HG03039 (cell line): Measurements from ENCODE around the gene BCAT1.
"Not testable (repeated sequence)": the region's sequence is repeated elsewhere in the genome, so short reads cannot be mapped to it uniquely, and the experiment has no call there.

ENCODE experiments used
- ATAC-seq: cut with Tn5 transposase; IDR thresholded peaks from one replicate; pipeline ENCODE4 v1.9.1; 2021; ENCODE audit warnings: mild to moderate bottlenecking, moderate library complexity; ENCODE audit not compliant: unreplicated experiment

Gene BCAT1

DNA sequence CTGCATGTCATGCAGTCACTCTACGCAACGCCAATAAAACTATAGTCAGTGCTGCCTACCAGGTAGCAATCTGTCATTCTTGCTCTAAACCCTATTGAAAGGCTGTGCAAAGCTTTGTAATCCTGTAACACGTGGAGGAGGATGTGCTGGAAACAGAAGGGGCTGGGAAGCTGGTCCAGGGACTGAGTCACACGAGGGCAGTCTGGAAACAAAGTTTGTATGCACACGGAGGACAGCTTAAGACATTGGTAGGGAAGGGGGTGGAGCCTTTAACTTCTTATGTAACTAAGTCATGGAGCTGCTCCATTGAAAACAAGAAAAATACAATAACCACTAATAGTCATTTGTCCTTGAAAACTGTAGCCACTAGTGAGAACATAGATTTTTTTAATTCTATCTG lies 128.0 kb downstream of the BCAT1 start:
- ATAC-seq: no peak

DNA sequence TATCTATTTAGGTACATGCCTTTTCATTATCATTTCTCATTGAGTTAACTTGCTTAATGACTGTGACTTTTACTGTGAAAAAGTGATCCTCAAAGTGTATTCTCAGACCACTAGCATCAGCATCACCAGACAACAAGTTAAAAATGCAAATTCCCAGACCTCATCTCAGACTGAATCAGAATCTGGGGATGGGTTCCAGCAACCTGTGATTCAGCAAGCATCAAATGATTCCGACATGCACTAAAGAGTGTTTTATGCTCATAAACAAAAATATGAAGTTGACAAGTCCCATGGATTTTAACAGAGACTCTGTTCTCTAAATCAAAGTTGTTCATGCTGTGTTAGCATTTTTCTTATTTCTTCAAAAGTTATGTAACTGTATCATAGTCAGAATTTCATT lies 130.6 kb downstream of the BCAT1 start:
- no peak for ATAC-seq

DNA sequence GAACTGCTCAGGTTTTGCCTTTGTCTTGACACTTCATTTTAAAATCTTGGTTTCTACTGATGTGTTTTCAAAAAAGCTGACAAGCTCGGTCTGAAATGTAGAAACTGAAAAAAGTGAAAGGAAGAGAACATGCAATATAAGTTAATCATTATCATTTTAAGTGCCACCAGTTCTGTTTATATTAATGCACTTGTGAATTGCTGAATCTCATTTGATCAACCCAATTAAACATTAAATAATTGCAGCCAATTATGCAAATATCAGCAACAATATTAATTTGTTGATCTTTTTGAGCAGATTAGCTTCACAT lies 133.8 kb downstream of the BCAT1 start:
- peak; percentile 23 for ATAC-seq

DNA sequence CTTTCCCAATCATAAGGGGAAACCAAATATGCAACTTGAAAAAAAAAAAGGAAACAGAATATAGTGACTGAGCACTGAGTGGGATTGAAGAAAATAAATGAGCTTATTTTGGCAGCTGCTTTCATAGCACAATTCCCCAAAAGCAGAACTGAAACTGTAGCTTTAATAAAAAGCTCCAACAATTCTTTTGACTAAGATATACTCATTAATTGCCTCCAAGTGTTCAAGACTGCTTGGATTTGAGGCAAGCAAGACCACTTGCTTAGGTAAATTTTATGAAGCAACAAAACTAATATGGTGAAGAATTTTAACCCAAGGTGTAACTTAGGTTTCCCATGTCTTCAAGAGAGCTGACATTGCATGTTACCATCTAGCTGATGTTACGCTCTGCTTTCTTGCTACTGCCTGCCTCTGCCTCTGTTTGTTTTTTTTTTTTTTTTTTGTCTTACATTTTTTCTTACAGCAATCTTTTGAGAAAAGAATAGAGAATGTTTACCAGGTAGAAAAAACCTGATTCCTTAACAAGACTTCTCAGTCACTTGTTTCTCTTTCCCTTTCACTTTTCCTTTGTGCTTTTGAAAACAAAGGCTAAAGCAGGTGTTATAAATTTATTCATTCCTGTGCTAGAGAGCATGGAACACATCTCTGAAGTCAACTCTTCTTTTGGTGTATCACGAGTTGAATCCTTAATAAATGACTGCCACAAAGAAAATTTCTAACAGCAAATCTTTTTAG lies 134.4 kb downstream of the BCAT1 start:
- peak; percentile 85 for ATAC-seq

DNA sequence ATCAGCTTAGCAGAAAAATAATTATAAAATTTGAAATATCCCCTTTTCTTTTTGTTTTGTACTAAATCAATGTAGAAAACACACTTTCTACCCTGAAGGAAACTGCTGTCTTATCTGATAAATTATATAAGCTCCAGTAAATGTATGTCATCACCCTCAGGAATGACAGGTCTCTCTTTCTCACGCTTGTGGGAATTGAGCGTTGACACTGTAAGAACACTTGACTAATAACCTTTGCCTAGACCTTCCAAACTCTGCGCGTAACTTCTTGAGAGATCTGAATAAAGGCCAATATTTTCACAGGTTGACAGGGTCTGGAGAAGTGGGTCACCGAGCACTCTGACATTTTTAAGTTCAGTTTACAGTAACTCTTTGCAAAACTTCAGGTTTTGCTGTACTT lies 138.5 kb downstream of the BCAT1 start:
- ATAC-seq: no peak

DNA sequence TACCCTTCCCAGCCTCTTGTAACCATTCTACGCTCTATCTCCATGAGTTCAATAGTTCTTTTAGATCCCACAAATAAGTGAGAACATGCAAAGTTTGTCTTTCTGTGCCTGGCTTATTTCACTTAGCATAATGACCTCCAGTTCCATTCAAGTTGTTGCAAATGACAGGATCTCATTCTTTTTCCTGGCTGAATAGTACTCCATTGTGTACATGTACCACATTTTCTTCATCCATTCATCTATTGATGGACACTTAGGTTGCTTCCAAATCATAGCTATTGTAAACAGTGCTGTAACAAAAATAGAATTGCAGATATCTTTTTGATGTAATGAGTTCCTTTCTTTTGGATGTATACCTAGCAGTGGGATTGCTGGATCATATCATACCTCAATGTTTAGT lies 139.6 kb downstream of the BCAT1 start:
- not testable (repeated sequence) for ATAC-seq

DNA sequence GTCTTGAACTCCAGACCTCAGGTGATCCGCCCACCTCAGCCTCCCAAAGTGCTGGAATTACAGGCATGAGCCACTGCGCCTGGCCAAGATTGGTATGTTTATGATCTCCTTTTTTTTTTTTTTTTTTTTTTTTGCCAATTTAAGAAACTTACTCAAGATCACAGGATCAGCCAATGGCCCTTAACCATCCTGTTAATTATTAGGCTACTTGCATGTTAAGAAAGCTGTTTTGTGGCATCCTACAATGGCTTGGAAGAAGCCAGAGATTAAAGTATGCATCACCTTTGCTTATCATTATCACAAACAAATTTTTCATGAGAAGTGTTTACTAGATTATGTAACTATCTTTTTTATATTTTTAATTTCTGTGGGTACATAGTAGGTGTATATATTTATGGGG lies 140.2 kb downstream of the BCAT1 start:
- ATAC-seq: no peak

DNA sequence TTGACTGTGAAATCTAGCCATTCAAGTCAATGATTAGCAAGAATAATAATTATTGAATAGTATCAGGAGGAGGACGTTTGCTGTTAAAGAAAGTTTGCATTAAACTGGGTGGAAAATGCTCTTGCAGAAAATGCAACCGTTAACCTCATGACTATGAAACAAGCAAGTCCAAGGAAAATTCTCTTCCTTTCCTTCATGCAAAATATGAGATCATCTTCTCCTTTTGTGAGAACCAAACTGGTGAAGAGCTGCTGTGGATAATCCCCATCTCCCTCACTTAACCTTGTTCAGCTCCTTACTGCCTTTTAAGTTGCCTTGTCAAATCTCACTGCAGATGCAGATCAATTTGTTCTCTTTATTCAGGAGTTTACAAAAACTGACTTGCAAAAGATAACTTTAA lies 142.5 kb downstream of the BCAT1 start:
- ATAC-seq: no peak

DNA sequence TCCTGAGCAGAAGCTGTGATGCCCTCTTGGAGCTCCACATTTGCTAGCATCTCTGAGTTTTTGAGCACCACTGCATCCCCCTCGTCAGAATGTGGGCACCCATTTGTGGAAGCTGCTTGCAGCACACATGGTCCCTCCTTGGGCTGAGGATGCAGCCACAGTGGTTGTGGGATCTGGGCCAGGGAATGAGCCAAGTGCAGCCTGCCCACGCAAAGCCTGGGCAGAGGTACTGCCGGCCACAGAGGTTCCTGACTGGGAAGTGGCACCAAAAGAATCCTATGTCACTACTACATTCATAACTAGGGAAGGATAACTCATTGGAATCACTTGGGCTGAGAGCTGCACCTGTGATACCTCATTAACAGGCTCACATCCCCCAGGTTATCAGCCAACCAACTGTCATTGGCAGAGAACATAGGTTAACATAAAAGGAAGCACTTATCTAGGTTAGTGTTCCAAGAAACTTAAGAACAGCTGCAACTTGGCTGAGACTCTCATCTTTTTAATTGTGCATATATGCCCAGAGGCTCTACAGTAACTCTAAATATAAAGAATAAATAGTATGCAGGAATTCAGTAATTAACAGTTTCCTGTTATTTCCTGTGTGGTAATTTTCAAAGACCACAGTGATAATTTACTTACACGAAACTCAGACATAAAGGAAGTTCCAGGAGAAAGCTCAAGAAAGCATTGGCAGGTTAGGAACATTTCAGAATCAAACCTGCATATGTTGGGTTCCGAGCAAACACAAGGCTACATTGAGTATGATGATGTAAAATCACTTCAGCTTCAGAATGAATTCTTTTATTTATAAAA lies 145.3 kb downstream of the BCAT1 start:
- no peak for ATAC-seq

DNA sequence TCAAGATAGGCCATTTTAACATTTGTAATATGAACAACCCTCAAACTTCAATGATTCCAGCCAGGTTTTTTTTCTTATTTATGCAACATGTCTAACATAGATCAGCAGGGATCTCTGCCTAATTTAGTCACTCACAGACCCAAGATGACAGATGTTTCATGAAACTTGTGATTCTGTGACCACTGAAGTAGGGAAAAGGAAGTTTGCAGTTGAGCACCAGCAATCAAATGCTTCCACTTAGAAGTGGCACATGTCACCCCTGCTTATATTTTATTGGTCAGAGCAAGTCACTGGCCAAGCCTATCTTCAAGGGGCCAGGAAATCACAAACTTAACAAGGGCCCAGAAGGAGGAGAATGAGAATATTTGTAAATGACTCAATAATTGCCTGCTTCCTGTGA lies 150.6 kb downstream of the BCAT1 start:
- ATAC-seq: peak; percentile 86

DNA sequence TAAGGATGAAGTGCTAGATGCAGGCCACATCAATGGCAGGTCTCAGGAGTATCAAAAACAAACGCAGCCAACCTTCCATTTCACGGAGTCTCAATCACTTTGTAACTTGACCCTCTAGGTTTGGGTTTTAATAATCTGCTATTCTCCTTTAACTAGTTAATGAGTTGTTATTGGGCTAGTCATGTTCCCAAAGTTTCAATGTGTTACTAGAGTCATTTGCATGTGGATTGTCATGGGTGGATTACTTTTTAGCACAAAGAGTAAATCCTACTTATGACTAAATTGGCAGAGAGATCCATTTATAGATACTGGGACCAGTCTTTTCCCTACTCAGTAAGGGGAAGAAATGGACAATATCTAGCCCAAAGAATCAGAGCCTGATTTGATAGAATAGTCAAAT lies 151.0 kb downstream of the BCAT1 start:
- no peak for ATAC-seq

DNA sequence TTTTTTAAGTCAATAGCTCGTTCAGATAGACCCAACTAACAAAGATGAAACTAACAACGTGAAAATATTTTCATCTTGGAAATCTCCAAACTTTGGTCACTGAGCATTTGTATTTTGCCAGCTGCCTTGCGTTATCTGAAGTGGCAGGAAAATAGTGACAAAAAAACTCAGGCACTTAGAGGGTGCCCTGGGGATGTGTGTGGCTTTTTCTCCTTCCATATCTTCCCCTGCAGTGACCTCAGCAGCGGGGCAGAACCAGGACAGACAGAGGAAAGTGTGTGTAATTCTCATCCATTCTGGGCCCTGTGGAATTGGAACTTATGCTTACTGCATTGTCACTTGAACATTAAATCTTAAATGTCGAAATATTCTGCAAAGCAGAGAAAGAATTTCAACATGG lies 152.0 kb downstream of the BCAT1 start:
- no peak for ATAC-seq

DNA sequence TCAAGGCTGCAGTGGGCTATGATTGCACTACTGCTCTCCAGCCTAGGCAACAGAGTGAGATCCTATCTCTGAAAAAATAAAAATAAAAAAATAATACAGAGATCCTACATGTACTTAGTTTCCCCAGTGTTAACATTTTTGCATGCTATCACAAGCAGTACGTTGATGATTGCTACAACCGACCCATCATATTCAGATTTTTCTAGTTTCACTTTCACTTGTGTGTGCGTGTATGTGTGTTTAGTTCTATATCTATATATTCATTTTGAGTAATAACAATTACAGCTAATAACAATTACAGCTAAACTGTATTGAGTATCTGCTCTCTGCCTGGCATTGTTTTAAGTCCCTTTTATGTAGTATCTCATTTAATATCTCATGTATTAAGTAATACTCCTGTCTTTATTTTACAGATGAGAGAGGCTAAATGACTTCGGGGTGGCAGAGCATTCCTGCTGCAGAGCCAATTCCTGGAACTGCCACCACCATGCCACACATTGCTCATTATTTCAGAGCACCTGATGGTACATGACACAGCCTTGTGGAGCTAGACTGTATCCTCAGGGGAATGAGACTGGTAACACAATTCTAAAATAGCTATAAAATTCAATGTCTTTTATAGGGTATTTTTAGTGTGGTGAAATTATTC lies 153.1 kb downstream of the BCAT1 start:
- no peak for ATAC-seq

DNA sequence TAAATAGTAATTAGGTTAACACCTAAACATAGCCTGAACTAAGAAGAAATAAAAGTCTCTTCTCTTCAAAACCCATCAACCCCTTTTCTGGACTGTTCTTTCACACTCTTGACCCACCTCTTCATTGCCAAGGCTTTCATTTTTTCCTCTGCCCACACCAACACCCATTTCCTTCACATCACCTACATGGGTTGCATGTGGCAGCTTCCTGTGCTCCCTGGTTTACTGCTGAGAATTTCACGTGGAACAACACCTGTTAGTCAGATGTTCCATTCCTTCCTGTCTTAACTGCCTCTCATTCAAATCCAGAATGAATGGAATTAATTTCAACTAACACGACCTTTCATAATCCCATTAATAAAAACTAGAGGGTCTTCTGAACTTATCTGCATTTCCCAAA lies 157.3 kb downstream of the BCAT1 start:
- ATAC-seq: no peak

DNA sequence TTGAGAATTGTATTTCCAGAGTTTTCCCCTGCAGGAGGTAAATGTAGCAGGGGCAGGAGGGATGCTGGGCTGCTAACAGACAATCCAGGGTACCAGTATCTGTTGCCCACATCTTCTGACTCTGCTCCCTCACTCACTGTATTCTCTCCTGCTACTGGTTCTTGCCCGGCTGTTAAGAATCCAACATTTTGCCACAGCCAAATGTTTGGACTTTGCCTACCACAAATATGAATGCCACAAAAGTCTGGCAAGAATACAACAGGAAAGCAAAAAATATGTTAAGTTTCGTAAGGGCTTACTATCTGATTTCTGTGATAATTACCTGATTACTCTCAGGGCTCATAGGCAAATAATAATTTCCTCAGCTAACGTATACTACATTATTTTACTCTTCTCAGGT lies 160.0 kb downstream of the BCAT1 start:
- ATAC-seq: no peak

DNA sequence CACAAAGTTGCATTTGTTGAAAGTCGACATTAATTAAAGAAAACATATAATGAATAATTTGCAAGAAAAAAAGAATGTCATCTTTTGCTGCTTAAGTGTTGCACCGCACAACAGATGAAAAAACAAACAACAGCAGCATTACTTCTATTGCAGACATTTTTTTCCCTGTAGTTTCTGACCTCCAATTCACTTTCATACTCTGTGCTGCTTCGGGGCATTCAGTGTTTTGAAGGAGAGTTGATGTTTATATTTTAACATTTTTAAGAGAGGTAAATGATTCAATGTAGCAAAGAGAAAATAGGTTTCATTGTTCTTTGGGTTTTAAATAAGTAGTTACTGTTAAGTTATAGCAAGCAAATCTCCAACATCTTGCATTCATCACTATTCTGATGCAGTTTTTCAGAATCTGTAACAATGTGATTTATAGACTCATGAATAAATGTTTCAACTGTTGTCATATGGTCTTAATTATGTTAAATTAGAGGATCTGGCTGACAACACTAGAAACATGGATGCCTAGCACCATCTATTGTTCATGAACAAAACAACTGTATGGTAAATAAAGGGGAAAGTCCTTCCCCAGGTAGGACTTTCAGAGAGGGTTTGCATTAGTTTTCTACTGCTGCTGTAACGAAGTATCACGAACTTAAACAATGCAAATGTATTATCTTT lies 168.1 kb downstream of the BCAT1 start:
- ATAC-seq: no peak

DNA sequence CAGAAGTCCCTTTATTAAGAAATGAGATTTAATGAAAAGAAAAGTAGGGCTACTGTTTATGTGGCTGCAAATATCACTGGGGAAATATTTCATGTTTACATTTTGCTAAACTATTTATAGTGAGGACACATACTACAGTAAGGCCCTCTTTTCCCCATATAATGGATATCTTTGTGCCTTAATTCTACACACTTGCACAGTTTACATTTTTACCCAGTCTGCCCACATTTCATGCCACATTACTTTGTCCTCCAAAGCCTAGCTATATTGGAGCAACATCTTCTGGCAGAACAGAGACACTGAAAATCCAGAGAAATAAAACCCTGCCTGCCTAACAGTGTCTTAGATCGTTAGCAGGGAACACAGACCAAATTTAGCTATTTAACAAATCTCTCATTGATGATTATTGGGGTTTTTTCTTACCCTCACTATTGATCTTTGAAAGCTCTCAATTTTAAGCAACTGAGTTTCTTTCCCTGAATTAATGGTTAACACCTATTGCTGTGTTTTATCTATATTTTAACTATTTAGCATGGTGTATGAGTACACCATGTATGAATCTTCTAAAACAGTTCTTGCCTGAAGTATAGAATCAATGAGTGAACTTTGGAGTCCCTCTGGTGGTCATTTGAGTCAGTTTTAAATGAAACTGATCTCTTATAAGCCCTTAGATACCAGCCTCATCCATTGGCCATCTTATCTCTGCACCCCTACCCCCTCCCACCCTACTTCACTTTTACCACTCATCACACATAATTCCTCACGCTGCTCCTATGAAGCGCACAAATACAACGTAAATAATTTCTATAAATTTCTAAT lies 170.2 kb downstream of the BCAT1 start:
- ATAC-seq: peak; percentile 73

DNA sequence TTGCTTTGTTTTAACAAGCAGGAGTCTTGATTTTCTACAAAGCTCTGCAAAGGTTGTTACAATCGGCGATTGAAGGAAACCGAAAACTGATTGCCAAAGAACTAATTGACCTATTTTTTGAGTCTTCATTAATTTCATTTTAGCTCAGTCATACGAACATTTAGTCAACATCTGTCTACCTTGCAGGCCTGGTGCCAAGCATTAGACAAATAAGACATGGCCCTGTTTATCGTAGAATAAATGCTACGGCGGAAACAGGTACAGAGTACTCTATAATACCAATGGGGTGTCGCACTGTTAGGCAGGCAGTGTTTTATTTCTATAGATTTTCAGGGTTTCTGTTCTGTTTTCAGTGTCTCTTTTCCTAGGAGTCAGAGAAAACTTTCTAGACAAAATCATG lies 171.5 kb downstream of the BCAT1 start:
- ATAC-seq: no peak

DNA sequence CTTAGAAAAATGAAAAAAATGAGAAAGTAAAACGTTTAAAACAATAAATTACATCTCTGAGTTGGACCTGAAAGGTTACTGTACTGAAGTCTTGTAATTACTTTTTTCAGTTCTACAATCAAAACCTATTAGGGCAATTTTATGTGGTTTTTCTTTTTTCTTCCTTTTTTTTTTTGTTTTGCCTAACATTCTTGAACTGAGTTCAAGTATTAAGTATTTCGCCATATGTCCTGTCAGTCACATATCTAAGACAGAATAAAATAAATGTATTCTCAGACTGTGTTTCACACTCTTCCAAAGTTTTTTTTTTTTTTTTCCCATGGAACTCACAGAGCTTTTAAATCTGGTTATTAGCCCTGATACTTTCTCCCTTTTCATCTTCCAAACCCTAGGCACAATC lies 172.0 kb downstream of the BCAT1 start:
- ATAC-seq: no peak

DNA sequence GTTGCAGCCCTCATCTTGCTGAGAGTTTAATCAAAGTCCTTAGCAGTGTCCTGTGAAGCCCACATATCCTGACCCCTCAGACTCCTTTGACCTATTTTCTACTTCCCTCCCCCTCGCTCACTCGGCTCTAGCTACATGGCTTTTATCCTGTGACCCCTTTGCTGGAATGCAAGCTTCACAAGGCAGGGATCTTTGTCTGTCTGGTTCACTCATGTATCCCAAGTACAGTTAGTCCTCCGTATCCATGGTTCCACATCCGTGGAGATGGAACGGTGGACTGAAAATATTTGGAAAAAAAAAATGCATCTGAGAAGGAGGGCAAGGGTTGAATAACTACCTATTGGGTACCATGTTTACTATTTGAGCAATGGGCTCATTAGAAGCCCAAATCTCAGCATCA lies 173.8 kb downstream of the BCAT1 start:
- ATAC-seq: no peak

DNA sequence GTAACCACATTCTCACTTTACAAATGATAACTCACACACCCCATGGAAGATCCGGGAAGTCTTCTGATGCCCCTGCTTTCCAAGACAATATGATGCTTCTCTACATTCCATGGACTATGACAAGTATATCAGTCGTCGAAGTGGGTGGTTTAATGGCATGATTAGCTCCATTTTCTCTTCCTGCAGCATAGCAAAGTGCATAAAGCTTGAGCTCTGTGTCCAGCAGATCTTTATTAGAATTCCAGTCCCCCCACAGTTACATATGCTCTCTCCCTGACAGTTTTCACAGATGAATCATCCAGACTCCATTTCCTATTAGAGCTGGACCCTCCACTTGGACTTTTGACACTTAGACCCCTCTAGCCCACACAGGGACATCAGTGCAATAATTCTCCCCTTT lies 174.9 kb downstream of the BCAT1 start:
- no peak for ATAC-seq
